CD14-positive monocyte (primary cell): Measurements from ENCODE around the gene PSMB5. TPM values are rescaled to one million over a fixed set of nuclear protein-coding genes. Genes with fewer than 3 reads are reported as not detected.

ENCODE experiments used
- DNase-seq, 3 donors: peaks; one replicate each; pipeline ENCODE4 v3.0.0-alpha.2; 2011 to 2022
- H2AFZ ChIP-seq: 2 replicates; pipeline ENCODE4 v1.6.0; 2012; ENCODE audit warnings: mild to moderate bottlenecking, low read depth, low read length, inconsistent platforms; ENCODE audit not compliant: insufficient read depth, poor library complexity, severe bottlenecking
- H3K27ac ChIP-seq, 2 donors: 1 replicate in 1 of 2; 2 replicates in 1 of 2; pipeline ENCODE4 v1.5.1; 2012 to 2013; ENCODE audit warnings: low read length in 2 of 2, control low read depth in 1 of 2, inconsistent platforms in 1 of 2, low read depth in 1 of 2, mild to moderate bottlenecking in 1 of 2
- H3K27me3 ChIP-seq, 2 donors: one replicate each; pipeline versions ENCODE4 v1.6.0 to v1.6.1; 2011 to 2013; ENCODE audit warnings: low read length in 2 of 2; ENCODE audit not compliant: control insufficient read depth in 2 of 2, insufficient read depth in 2 of 2
- H3K36me3 ChIP-seq, 2 donors: replicated peaks in 1 of 2; 1 replicate in 1 of 2; 2 replicates in 1 of 2; pipeline versions ENCODE4 v1.5.1 to v1.6.1; 2012 to 2013; ENCODE audit warnings: low read length in 2 of 2, control low read depth in 1 of 2, inconsistent platforms in 1 of 2, mild to moderate bottlenecking in 1 of 2; ENCODE audit not compliant: insufficient read depth in 2 of 2, control insufficient read depth in 1 of 2
- H3K4me1 ChIP-seq, 2 donors: 1 replicate in 1 of 2; 2 replicates in 1 of 2; pipeline versions ENCODE4 v1.5.1 to v1.6.1; 2012 to 2013; ENCODE audit warnings: low read length in 2 of 2, control low read depth in 1 of 2, inconsistent platforms in 1 of 2, mild to moderate bottlenecking in 1 of 2, moderate library complexity in 1 of 2; ENCODE audit not compliant: insufficient read depth in 2 of 2, control insufficient read depth in 1 of 2
- H3K4me2 ChIP-seq: replicated peaks from 2 replicates; pipeline ENCODE3; 2012; ENCODE audit warnings: low read length, moderate library complexity, mild to moderate bottlenecking; ENCODE audit not compliant: poor library complexity, severe bottlenecking; ENCODE audit errors: extremely low read depth
- H3K4me3 ChIP-seq, 3 experiments: fragments of 200-600 bp in 1 of 3; sonication (generic) in 1 of 3; replicated peaks in 1 of 3; 1 replicate in 2 of 3; 2 replicates in 1 of 3; pipeline ENCODE4 v1.5.1; 2011 to 2013; ENCODE audit warnings: low read length in 3 of 3, mild to moderate bottlenecking in 3 of 3, control low read depth in 2 of 3, low read depth in 2 of 3, inconsistent platforms in 1 of 3, moderate library complexity in 1 of 3
- H3K79me2 ChIP-seq: 2 replicates; pipeline ENCODE4 v1.6.0; 2012; ENCODE audit warnings: mild to moderate bottlenecking, control low read depth, inconsistent platforms, low read length, moderate library complexity; ENCODE audit not compliant: insufficient read depth
- H3K9ac ChIP-seq: 2 replicates; pipeline ENCODE4 v1.6.0; 2017; ENCODE audit warnings: low read length, mild to moderate bottlenecking; ENCODE audit not compliant: insufficient read depth, poor library complexity, severe bottlenecking
- H3K9me3 ChIP-seq, 2 donors: replicated peaks in 1 of 2; 1 replicate in 1 of 2; 2 replicates in 1 of 2; pipeline versions ENCODE4 v1.5.1 to v1.6.1; 2012 to 2013; ENCODE audit warnings: low read length in 2 of 2, control low read depth in 1 of 2; ENCODE audit not compliant: control insufficient read depth in 1 of 2, insufficient read depth in 1 of 2
- H4K20me1 ChIP-seq: 2 replicates; pipeline ENCODE4 v1.6.0; 2012; ENCODE audit warnings: mild to moderate bottlenecking, low read length, control low read depth, moderate library complexity; ENCODE audit not compliant: insufficient read depth
- H3K27ac Mint-ChIP-seq, 7 donors: one replicate each; pipeline ENCODE4 v1.8.0; 2020; ENCODE audit warnings: mild to moderate bottlenecking in 7 of 7, mixed read lengths in 7 of 7, moderate library complexity in 6 of 7, inconsistent platforms in 2 of 7
- H3K27me3 Mint-ChIP-seq, 3 donors: one replicate each; pipeline ENCODE4 v1.8.0; 2021 to 2022; ENCODE audit warnings: low read depth in 3 of 3, mild to moderate bottlenecking in 3 of 3, mixed read lengths in 3 of 3, moderate library complexity in 3 of 3, inconsistent platforms in 1 of 3
- H3K36me3 Mint-ChIP-seq, 2 donors: one replicate each; pipeline ENCODE4 v1.8.0; 2020; ENCODE audit warnings: mixed read lengths in 2 of 2, inconsistent platforms in 1 of 2, mild to moderate bottlenecking in 1 of 2
- H3K4me1 Mint-ChIP-seq: one replicate; pipeline ENCODE4 v1.8.0; 2020; ENCODE audit warnings: mild to moderate bottlenecking, mixed read lengths
- H3K4me3 Mint-ChIP-seq, 2 donors: one replicate each; pipeline ENCODE4 v1.8.0; 2020; ENCODE audit warnings: mild to moderate bottlenecking in 2 of 2, mixed read lengths in 2 of 2, moderate library complexity in 1 of 2
- H3K9me3 Mint-ChIP-seq, 7 donors: one replicate each; pipeline ENCODE4 v1.8.0; 2020 to 2022; ENCODE audit warnings: mixed read lengths in 7 of 7, mild to moderate bottlenecking in 6 of 7, moderate library complexity in 6 of 7, inconsistent platforms in 2 of 7
- WGBS: methylation state at CpG from one replicate; pipeline ENCODE4 v1.1.5; 2013; ENCODE audit warnings: missing lambda C conversion rate; ENCODE audit not compliant: insufficient coverage; 5-methylcytosine and 5-hydroxymethylcytosine counted together
- intact Hi-C, 2 donors: fragments of 100-400 bp; cut with micrococcal nuclease; formaldehyde crosslinking; loops; one replicate each; pipeline versions ENCODE4 v1.15.0 to v1.15.1; 2023
- polyA plus RNA-seq, 3 donors: library from polyadenylated mRNA; depleted of rRNA in 1 of 3; unstranded in 2 of 3; stranded (reverse) in 1 of 3; fragments of 300-500 nt in 2 of 3; fragments of >200 nt in 1 of 3; fragmentation: Illumina TruSeq in 2 of 3; gene quantifications; 1 replicate in 2 of 3; 2 replicates in 1 of 3; pipeline ENCODE4 v1.2.3, GENCODE V29; 2012 to 2021
- TF ChIP-seq, protein P1 (sequence below): fragments of 200-600 bp; IDR thresholded peaks from one replicate; pipeline ENCODE4 v1.8.0; 2022; ENCODE audit warnings: antibody characterized with exemption, mild to moderate bottlenecking

Gene PSMB5
- polyA plus RNA-seq, 3 donors: 16.8 to 61.8 (median 57.6) TPM

- H3K4me3 Mint-ChIP-seq: no peak overlapping the region
- TF ChIP-seq, protein P1, sequence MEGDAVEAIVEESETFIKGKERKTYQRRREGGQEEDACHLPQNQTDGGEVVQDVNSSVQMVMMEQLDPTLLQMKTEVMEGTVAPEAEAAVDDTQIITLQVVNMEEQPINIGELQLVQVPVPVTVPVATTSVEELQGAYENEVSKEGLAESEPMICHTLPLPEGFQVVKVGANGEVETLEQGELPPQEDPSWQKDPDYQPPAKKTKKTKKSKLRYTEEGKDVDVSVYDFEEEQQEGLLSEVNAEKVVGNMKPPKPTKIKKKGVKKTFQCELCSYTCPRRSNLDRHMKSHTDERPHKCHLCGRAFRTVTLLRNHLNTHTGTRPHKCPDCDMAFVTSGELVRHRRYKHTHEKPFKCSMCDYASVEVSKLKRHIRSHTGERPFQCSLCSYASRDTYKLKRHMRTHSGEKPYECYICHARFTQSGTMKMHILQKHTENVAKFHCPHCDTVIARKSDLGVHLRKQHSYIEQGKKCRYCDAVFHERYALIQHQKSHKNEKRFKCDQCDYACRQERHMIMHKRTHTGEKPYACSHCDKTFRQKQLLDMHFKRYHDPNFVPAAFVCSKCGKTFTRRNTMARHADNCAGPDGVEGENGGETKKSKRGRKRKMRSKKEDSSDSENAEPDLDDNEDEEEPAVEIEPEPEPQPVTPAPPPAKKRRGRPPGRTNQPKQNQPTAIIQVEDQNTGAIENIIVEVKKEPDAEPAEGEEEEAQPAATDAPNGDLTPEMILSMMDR: no peak
- Histone ChIP-seq H3K36me3 (no peaks in the 10 kb centered on the region), H2AFZ (no peak overlapping the region), H3K4me2 (no peak overlapping the region), H3K4me3 (no peak overlapping the region), H3K27ac (no peak overlapping the region), H3K9me3 (no peaks in the 10 kb centered on the region), H3K27me3 (no peaks in the 10 kb centered on the region), H3K4me1 (peaks cover 0 to under 1% of the 10 kb centered on the region in 2 donors), H4K20me1 (no peaks in the 10 kb centered on the region), H3K9ac (no peak overlapping the region), H3K79me2 (no peaks in the 10 kb centered on the region)
- intact Hi-C loops: no loop called here
- peaks cover 0 to 4% (median 0%) of the 10 kb centered on the region in 7 donors for H3K9me3 Mint-ChIP-seq
- H3K27me3 Mint-ChIP-seq: peaks cover 9 to 15% (median 9%) of the 10 kb centered on the region in 3 donors
- 75% methylated on average over 7 of the region's 13 CpGs for WGBS
- DNase-seq: no peak
- H3K27ac Mint-ChIP-seq: no peak overlapping the region
- peaks cover 9% of the 10 kb centered on the region for H3K4me1 Mint-ChIP-seq
- H3K36me3 Mint-ChIP-seq: no peaks in the 10 kb centered on the region
Measured at GRCh38 chr14:23045419-23046357, 11.0 kb upstream of the PSMB5 start.

- Histone ChIP-seq H3K4me1 (no peaks in the 10 kb centered on the region), H3K9ac (no peak overlapping the region), H3K27ac (no peak overlapping the region), H3K27me3 (no peaks in the 10 kb centered on the region), H3K79me2 (no peaks in the 10 kb centered on the region), H4K20me1 (no peaks in the 10 kb centered on the region), H3K4me2 (no peak overlapping the region), H3K9me3 (no peaks in the 10 kb centered on the region), H3K4me3 (no peak overlapping the region), H3K36me3 (no peaks in the 10 kb centered on the region), H2AFZ (no peak overlapping the region)
- no peaks in the 10 kb centered on the region for H3K36me3 Mint-ChIP-seq
- peaks cover 8% of the 10 kb centered on the region for H3K4me1 Mint-ChIP-seq
- intact Hi-C loops: no loop called here
- H3K9me3 Mint-ChIP-seq: peaks cover 0 to 4% (median 0%) of the 10 kb centered on the region in 7 donors
- peak overlapping the region in 1 of 7 donors; percentile 52 for H3K27ac Mint-ChIP-seq
- no peak for DNase-seq
- 86% methylated on average over 6 of the region's 8 CpGs for WGBS
- TF ChIP-seq, protein P1: no peak
- peaks cover 9 to 15% (median 10%) of the 10 kb centered on the region in 3 donors for H3K27me3 Mint-ChIP-seq
- peak overlapping the region in 1 of 2 donors; percentile 23 for H3K4me3 Mint-ChIP-seq
Measured at GRCh38 chr14:23044840-23045239, 10.1 kb upstream of the PSMB5 start.
